GM13977 (cell line): ENCODE measurements around the gene FAM83E.

Experiments
- DNase-seq: peaks from one replicate; pipeline ENCODE4 v3.0.0; 2012; ENCODE audit warnings: low spot score
- CTCF ChIP-seq: IDR thresholded peaks from 2 replicates; pipeline ENCODE4 v1.5.1; 2012; ENCODE audit warnings: mild to moderate bottlenecking, control low read depth; ENCODE audit not compliant: insufficient read depth; ENCODE audit errors: extremely low read depth, missing control alignments
- in situ Hi-C: fragments of 300-500 bp; cut with MboI; formaldehyde crosslinking; loops from one replicate; pipeline ENCODE4 v1.12.0; 2022; ENCODE audit warnings: low sequenced_read_pairs, low pct_unique_long_range_greater_than_20kb, mixed read lengths, inconsistent platforms; ENCODE audit not compliant: unreplicated experiment

Gene FAM83E

GRCh38 chr19:48641850-48642249, 27.0 kb upstream of the FAM83E start:
- no peak for TF ChIP-seq CTCF
- DNase-seq: no peak
- in situ Hi-C loops: loop anchor here (25.0 kb wide), 1 partner anchor 320 kb away; the partner anchor contains the start of genes BAX and FTL

- no peak for TF ChIP-seq CTCF
- DNase-seq: no peak
- in situ Hi-C loops: loop anchor here (25.0 kb wide), 1 partner anchor 323 kb away; the partner anchor contains the start of genes BAX and FTL
Observed at GRCh38 chr19:48639483-48640375, 24.9 kb upstream of the FAM83E start.

GRCh38 chr19:48638831-48639381, 24.0 kb upstream of the FAM83E start:
- no peak for DNase-seq
- TF ChIP-seq CTCF: no peak
- in situ Hi-C loops: loop anchor here (25.0 kb wide), 1 partner anchor 323 kb away; the partner anchor contains the start of genes BAX and FTL

GRCh38 chr19:48637948-48638830, 23.3 kb upstream of the FAM83E start:
- no peak for TF ChIP-seq CTCF
- in situ Hi-C loops: loop anchor here (25.0 kb wide), 1 partner anchor 324 kb away; the partner anchor contains the start of genes BAX and FTL
- DNase-seq: peak; percentile 89

GRCh38 chr19:48637449-48637947, 22.6 kb upstream of the FAM83E start:
- TF ChIP-seq CTCF: no peak
- DNase-seq: peak; percentile 97
- in situ Hi-C loops: loop anchor here (25.0 kb wide), 1 partner anchor 325 kb away; the partner anchor contains the start of genes BAX and FTL

- in situ Hi-C loops: loop anchor here (25.0 kb wide), 1 partner anchor 325 kb away; the partner anchor contains the start of genes BAX and FTL
- no peak for DNase-seq
Observed at GRCh38 chr19:48636859-48637448, 22.1 kb upstream of the FAM83E start, which contains the start of gene DBP. Gene DBP (minus strand): TSS chr19:48637379. CDS start chr19:48636994, 385 bp downstream.

More at GRCh38 chr19:48636859-48637448, 22.1 kb upstream of the FAM83E start, which contains the start of gene DBP:
- TF ChIP-seq CTCF: no peak
